HG03439 (cell line): ENCODE measurements around the gene SEC24B.
A peak's percentile ranks its signal among the peaks of the same experiment; 100 is the strongest.

Source experiments
- ATAC-seq: cut with Tn5 transposase; IDR thresholded peaks from one replicate; pipeline ENCODE4 v1.9.1; 2021; ENCODE audit warnings: mild to moderate bottlenecking, moderate library complexity; ENCODE audit not compliant: unreplicated experiment

Gene SEC24B

DNA sequence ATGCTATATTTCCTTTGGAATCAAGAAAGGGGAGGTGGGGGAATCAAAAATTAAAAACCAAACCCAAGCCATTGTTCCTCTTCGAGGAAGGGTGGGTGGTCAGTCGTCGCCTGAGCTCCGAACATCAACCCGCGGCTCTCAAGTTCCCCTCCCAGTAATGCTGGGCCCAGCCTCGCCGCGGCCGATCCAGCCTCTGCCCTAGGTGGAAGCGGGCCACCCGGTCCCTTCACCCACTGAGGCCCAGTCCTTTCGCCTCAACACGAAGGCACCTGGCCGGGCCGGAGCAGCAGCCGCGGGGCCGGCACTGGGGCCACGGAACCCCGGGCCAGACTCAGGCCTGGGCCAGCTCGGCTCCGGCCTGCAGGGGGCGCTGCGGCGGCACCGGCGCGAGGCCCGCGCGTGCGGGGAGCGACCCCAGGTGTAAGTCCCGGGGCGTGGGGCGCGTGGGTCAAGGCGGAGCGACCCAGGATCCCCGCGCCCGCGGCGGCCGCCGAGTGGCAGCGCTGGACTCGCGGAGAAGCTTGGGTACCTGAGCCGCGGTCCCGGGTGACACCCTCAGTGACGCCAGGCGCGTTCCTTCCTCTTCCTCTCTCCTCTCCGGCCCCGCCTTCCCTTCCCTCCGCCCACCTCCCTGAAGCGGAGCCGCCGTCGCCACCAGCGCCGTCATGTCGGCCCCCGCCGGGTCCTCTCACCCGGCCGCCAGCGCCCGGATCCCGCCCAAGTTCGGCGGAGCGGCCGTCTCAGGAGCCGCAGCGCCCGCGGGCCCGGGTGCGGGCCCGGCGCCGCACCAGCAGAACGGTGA is at the start of gene SEC24B:
Gene SEC24B (plus strand): TSS at position 611 of the 802 bp plus-strand sequence. CDS start 55 bp downstream, at position 666.
- ATAC-seq = peak; percentile 94

- no peak for ATAC-seq
These were observed 49.8 kb upstream of the SEC24B start for GRCh38 chr4:109383823-109384222.

GRCh38 chr4:109385260-109385659 is 48.4 kb upstream of the SEC24B start:
- no peak for ATAC-seq

DNA sequence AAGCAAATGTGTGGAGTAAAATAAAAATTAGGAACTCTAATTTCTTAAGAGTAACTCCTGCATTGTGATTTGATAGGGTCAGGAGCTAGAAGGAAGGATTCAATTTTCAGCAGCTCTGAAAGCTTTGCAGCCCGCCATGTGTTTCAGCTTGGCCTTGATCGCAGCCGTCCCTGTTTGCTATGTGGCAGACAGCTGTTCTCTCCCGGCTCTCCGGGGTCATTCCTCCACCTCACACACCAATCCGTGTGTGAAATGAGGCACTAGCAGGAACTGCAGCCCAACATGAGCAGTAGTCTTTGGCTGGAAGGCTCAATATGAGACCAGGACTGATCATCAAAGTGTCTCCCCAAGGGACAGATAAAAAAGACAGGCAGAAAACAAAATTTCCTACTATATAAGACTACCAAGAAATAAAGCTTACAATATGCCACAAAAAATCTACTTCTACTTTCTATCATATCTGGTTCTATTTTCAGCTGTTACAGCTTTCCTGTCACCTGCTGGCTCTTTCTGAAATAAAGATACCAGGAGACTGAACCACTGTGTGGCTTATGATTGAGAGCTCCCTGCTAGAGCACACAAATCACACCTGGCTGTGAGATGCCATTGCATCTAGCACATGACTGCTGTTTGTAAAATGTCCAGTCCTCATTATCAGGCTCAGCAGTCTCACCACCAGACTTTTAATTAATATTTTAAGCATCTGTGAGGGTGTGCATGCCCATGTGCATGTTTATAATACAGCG is 44.1 kb upstream of the SEC24B start:
- peak; percentile 50 for ATAC-seq

GRCh38 chr4:109390115-109390768 is 43.4 kb upstream of the SEC24B start:
- ATAC-seq = no peak

DNA sequence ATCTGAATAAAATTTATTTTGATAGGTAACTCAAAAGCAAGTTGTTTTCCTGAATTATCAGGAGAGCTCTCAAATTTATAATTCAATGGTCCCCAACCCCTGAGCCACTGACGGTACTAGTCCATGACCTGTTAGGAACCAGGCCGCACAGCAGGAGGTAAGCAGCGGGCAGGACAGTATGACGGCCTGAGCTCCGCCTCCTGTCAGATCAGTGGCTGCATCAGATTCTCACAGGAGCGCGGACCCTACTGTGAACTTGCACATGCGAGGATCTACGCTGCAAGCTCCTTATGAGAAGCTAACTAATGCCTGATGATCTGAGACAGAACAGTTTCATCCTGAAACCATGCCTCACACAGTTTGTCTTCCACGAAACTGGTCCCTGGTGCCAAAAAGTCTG is 37.9 kb upstream of the SEC24B start:
- ATAC-seq = no peak

GRCh38 chr4:109398928-109399327 is 34.7 kb upstream of the SEC24B start:
- ATAC-seq = no peak

DNA sequence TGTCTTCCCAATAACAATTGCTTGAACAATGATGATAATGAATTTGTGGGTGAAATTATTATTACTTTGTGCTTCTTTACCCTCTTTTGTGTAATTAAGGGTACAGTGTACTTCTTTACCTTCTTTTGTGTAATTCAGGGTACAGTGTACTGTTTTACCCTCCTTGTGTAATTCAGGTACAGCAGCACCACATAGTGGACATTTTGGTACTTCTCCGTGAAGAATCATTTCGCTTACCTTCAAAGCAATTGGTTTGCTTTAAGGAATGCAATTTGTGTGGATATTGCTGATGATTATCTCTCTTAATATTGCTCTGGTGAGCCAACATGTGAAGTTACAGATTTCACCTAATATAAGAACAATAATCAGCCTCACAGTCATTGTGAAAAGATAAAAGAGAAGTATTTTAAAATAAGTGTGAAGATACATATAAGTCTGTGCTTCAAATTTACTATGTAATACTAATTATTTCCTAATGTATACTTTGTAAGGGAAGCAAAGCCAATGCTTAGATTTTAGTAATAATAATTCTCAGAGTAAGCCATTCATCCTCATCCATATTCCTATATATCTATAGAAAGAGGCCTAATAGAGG is 27.2 kb upstream of the SEC24B start:
- ATAC-seq = peak; percentile 64

DNA sequence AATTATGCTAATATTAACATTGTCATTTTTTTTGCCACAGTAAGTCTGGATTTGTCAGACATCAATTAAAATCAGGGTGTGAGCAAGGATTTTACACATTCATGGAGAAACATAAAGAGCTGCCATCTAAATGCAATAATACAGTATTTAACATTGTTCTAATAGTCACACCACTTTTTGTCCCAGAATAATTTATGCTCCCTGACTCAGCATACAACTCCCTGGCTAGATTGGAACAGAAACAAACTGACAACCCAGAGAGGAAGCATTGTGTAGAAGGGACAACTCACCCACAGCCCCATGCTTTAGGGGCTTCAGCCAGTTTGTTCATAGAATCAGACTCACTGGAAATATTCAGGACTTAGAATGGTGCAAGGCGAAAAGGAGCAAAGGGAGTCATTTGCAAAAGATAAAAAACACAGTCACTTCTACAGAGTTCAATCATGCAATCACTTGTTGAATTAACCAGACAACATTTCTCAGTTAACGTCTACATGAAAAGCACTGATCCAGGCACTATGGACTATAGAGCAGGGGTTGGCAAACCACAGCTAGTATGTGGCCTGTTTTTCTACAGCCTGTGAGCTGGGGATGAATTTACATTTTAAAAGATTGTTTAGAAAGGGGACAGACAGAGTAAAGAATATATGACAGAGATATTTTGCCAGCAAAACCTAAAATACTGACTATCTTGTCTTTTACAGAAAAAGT is 26.4 kb upstream of the SEC24B start:
- ATAC-seq = no peak

DNA sequence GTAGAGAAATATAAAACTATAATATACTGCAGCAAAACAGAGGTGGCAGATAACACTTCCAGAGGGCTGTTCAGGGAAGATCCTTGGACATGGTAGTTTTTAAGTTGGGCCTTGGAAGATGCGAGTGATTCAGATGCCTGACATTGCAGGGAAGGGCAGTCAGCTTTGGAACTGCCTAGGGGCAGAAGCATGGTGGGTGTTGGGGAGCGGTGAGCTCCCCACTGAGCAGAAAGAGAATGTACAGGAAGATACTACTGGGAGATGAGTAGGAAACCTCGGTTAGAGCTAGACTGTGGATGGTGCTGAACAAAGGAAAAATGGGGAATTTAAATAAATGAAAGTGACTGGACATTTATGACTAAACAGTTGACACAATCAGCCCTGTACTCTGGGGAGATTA is 24.9 kb upstream of the SEC24B start:
- no peak for ATAC-seq

GRCh38 chr4:109410226-109410625 is 23.4 kb upstream of the SEC24B start:
- no peak for ATAC-seq

- ATAC-seq = no peak
These were observed 22.8 kb upstream of the SEC24B start for GRCh38 chr4:109410776-109411175.

DNA sequence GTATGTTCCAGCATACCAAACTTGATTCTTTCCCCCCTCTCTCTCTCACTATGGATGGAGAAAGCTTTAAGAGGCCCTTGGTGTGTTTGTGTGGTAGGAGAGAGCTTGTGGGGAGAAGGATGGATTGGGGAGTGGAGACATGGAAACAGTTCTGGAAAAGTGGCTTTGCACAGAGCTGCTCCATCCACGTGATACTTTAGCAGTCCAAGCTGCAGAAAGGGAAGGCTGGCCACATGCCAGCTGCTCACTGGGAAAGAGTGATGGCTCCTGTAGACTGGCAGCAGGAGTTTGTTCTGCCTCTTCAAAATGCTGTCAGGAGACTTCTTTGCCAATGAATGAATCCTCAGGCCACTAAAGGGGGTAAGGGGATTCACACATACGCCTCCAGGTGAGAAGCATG is 21.7 kb upstream of the SEC24B start:
- no peak for ATAC-seq

- ATAC-seq = no peak
These were observed 20.8 kb upstream of the SEC24B start for GRCh38 chr4:109412776-109413175.

- no peak for ATAC-seq
These were observed 18.7 kb upstream of the SEC24B start for GRCh38 chr4:109414938-109415337.

DNA sequence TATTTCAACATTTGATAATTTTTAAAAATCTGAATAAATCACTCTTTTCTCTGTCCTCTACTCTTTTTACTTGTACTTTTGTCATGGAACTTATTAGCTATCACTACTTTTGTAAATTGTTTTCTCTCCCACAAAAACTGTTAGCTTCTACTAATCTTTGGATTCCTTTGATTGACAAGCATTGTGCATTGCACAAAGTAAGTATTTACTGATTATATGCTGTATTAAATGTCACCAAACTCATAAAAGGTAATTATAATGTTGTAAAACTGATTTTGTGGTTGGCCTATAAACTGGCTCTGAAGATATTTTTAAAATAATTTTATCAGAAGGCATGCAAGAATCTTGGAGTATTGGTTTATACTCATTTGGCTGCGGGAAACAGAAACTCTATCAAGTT is 15.0 kb upstream of the SEC24B start:
- ATAC-seq = no peak

GRCh38 chr4:109419679-109420078 is 13.9 kb upstream of the SEC24B start:
- ATAC-seq = no peak

GRCh38 chr4:109424093-109424841 is 9.3 kb upstream of the SEC24B start:
- ATAC-seq = no peak

- no peak for ATAC-seq
These were observed 8.2 kb upstream of the SEC24B start for GRCh38 chr4:109425405-109425804.

DNA sequence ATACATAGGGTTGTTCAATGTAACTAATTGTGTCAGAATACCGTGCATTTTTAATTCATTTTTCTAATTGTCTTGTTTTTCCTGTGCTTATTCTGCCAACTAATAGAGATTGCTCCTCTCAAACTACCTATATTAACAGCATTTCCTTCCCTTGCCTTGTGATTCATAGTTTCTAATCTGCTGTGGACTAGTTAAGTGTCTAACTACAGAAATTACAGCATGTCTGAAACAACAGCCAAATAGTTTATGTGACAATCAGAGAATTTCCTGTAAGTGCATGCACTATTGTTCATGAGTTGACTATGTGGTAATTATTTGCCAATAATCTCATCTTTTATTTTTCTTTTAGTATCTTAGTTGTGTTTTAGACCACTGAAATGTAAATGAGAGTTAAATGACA is 4.1 kb upstream of the SEC24B start:
- ATAC-seq = no peak
